Upper lobe of left lung (tissue), 6 donors: ENCODE measurements around the gene SYNPO2. TPM values are rescaled to one million over a fixed set of nuclear protein-coding genes. Genes with fewer than 3 reads are reported as not detected.

ENCODE experiments used
- ATAC-seq, 2 donors: fragments of 200-7000 bp; cut with Tn5 transposase; one replicate each; pipeline ENCODE4 v1.9.1; 2022; ENCODE audit warnings: mild to moderate bottlenecking in 2 of 2, moderate library complexity in 2 of 2; ENCODE audit not compliant: low FRiP score in 2 of 2
- DNase-seq, 2 donors: peaks; one replicate each; pipeline ENCODE4 v3.0.0-alpha.2; 2019 to 2020
- H3K27ac ChIP-seq, 4 donors: fragments of 200-600 bp; sonication (generic); one replicate each; pipeline ENCODE4 v1.5.1; 2016 to 2019
- H3K27me3 ChIP-seq, 4 donors: fragments of 200-600 bp; sonication (generic); one replicate each; pipeline ENCODE4 v1.5.1; 2017 to 2019
- H3K36me3 ChIP-seq, 4 donors: fragments of 200-600 bp; sonication (generic); one replicate each; pipeline ENCODE4 v1.5.1; 2016 to 2019
- H3K4me1 ChIP-seq, 4 donors: fragments of 200-600 bp; sonication (generic); one replicate each; pipeline ENCODE4 v1.5.1; 2018 to 2019
- H3K4me3 ChIP-seq, 4 donors: fragments of 200-600 bp; sonication (generic); one replicate each; pipeline ENCODE4 v1.5.1; 2017 to 2019; ENCODE audit warnings: mild to moderate bottlenecking in 2 of 4, moderate library complexity in 1 of 4
- H3K9me3 ChIP-seq, 4 donors: fragments of 200-600 bp; sonication (generic); one replicate each; pipeline ENCODE4 v1.5.1; 2018 to 2019
- CTCF ChIP-seq, 6 experiments: fragments of 450-650 bp in 4 of 6; fragments of 200-600 bp in 2 of 6; sonication (generic) in 2 of 6; IDR thresholded peaks; one replicate each; pipeline ENCODE4 v1.5.1; 2016 to 2019; ENCODE audit warnings: antibody characterized with exemption in 6 of 6
- EP300 ChIP-seq, 4 donors: sonication (generic); formaldehyde crosslinking; IDR thresholded peaks; one replicate each; pipeline ENCODE4 v1.5.1; 2017; ENCODE audit warnings: antibody characterized with exemption in 4 of 4, control low read depth in 2 of 4
- POLR2A ChIP-seq, 4 donors: fragments of 450-650 bp; IDR thresholded peaks; one replicate each; pipeline ENCODE4 v1.5.1; 2016 to 2017; ENCODE audit warnings: antibody characterized with exemption in 4 of 4, mild to moderate bottlenecking in 2 of 4
- POLR2AphosphoS5 ChIP-seq, 2 donors: sonication (generic); formaldehyde crosslinking; IDR thresholded peaks; one replicate each; pipeline ENCODE4 v1.5.1; 2017; ENCODE audit warnings: antibody characterized with exemption in 2 of 2
- WGBS, 2 donors: methylation state at CpG; one replicate each; pipeline ENCODE4 v1.1.5; 2017 to 2018; 5-methylcytosine and 5-hydroxymethylcytosine counted together
- total RNA-seq, 6 donors: library from RNA; depleted of rRNA in 4 of 6; stranded (reverse); fragments of >200 nt in 4 of 6; gene quantifications; one replicate each; pipeline versions ENCODE4 v1.1.0 to v1.2.1, GENCODE V29; 2016 to 2021
- donor health status: DM: no; HTN: no; CAD: no; lungs with moderate emphysema.
- donor health status: DM: no; HTN: yes; CAD: no; lungs with severe emphysema.

Gene SYNPO2
- total RNA-seq, 6 donors from 2014 or later: 7.9 to 56.3 (median 17.0) TPM

GRCh38 chr4:118894034-118894433 is 5.4 kb downstream of the SYNPO2 start:
- Histone ChIP-seq H3K4me1 (peaks cover 0 to 4% (median 3%) of the 10 kb centered on the region in 4 donors), H3K27me3 (no peaks in the 10 kb centered on the region), H3K36me3 (no peaks in the 10 kb centered on the region), H3K4me3 (no peak overlapping the region), H3K9me3 (no peaks in the 10 kb centered on the region), H3K27ac (no peak overlapping the region)
- no peak for TF ChIP-seq CTCF (IDR thresholded peaks at IDR 0.05)
- no peak for TF ChIP-seq POLR2A (IDR thresholded peaks at IDR 0.05)
- no peak for TF ChIP-seq POLR2AphosphoS5 (IDR thresholded peaks at IDR 0.05)
- TF ChIP-seq EP300 (IDR thresholded peaks at IDR 0.05): no peak
- WGBS, 2 donors: 92 to 100% methylated on average over 3 of the region's 3 CpGs
- no peak for ATAC-seq
- DNase-seq: no peak

GRCh38 chr4:118898221-118898620 is 9.6 kb downstream of the SYNPO2 start:
- DNase-seq (no peak), ATAC-seq (no peak)
- Histone ChIP-seq H3K9me3 (no peaks in the 10 kb centered on the region), H3K27ac (no peak overlapping the region), H3K4me1 (no peaks in the 10 kb centered on the region), H3K36me3 (no peaks in the 10 kb centered on the region), H3K4me3 (no peak overlapping the region), H3K27me3 (no peaks in the 10 kb centered on the region)
- 67 to 79% methylated on average over 2 of the region's 2 CpGs for WGBS, 2 donors
- no peak for TF ChIP-seq EP300 (IDR thresholded peaks at IDR 0.05)
- no peak for TF ChIP-seq POLR2A (IDR thresholded peaks at IDR 0.05)
- no peak for TF ChIP-seq POLR2AphosphoS5 (IDR thresholded peaks at IDR 0.05)
- no peak for TF ChIP-seq CTCF (IDR thresholded peaks at IDR 0.05)

GRCh38 chr4:118898684-118899138 is 10.1 kb downstream of the SYNPO2 start:
- H3K4me3 ChIP-seq: no peak overlapping the region
- TF ChIP-seq CTCF (IDR thresholded peaks at IDR 0.05) (no peak), POLR2A (IDR thresholded peaks at IDR 0.05) (no peak), EP300 (IDR thresholded peaks at IDR 0.05) (no peak), POLR2AphosphoS5 (IDR thresholded peaks at IDR 0.05) (no peak)
- no peaks in the 10 kb centered on the region for H3K27me3 ChIP-seq
- H3K4me1 ChIP-seq: no peaks in the 10 kb centered on the region
- ATAC-seq (peak in 1 of 2 donors; percentile 68), DNase-seq (peak in 1 of 2 donors; percentile 48)
- WGBS, 2 donors: 76 to 85% methylated on average over 6 of the region's 6 CpGs
- no peaks in the 10 kb centered on the region for H3K36me3 ChIP-seq
- no peaks in the 10 kb centered on the region for H3K9me3 ChIP-seq
- H3K27ac ChIP-seq: no peak overlapping the region

- Histone ChIP-seq H3K9me3 (no peaks in the 10 kb centered on the region), H3K4me1 (peaks cover 0 to 14% (median 4%) of the 10 kb centered on the region in 4 donors), H3K4me3 (no peak overlapping the region), H3K27ac (peak overlapping the region in 1 of 4 donors; percentile 11), H3K27me3 (no peaks in the 10 kb centered on the region), H3K36me3 (no peaks in the 10 kb centered on the region)
- ATAC-seq: no peak
- TF ChIP-seq CTCF (IDR thresholded peaks at IDR 0.05) (no peak), POLR2AphosphoS5 (IDR thresholded peaks at IDR 0.05) (no peak), EP300 (IDR thresholded peaks at IDR 0.05) (no peak), POLR2A (IDR thresholded peaks at IDR 0.05) (no peak)
- WGBS, 2 donors: 68 to 81% methylated on average over 3 of the region's 3 CpGs
- no peak for DNase-seq
These were observed 15.8 kb downstream of the SYNPO2 start for GRCh38 chr4:118904418-118904817.

- TF ChIP-seq POLR2AphosphoS5 (IDR thresholded peaks at IDR 0.05) (no peak), EP300 (IDR thresholded peaks at IDR 0.05) (no peak)
- Histone ChIP-seq H3K27ac (peak overlapping the region in 1 of 4 donors; percentile 11), H3K27me3 (no peaks in the 10 kb centered on the region), H3K36me3 (no peaks in the 10 kb centered on the region), H3K4me3 (no peak overlapping the region), H3K4me1 (peaks cover 0 to 14% (median 4%) of the 10 kb centered on the region in 4 donors), H3K9me3 (no peaks in the 10 kb centered on the region)
- WGBS, 2 donors: 49 to 50% methylated on average over 2 of the region's 2 CpGs
- DNase-seq (no peak), ATAC-seq (peak in 1 of 2 donors; percentile 68)
These were observed 16.3 kb downstream of the SYNPO2 start for GRCh38 chr4:118904935-118905334.
